ENCODE results near the gene NISCH.

DNA sequence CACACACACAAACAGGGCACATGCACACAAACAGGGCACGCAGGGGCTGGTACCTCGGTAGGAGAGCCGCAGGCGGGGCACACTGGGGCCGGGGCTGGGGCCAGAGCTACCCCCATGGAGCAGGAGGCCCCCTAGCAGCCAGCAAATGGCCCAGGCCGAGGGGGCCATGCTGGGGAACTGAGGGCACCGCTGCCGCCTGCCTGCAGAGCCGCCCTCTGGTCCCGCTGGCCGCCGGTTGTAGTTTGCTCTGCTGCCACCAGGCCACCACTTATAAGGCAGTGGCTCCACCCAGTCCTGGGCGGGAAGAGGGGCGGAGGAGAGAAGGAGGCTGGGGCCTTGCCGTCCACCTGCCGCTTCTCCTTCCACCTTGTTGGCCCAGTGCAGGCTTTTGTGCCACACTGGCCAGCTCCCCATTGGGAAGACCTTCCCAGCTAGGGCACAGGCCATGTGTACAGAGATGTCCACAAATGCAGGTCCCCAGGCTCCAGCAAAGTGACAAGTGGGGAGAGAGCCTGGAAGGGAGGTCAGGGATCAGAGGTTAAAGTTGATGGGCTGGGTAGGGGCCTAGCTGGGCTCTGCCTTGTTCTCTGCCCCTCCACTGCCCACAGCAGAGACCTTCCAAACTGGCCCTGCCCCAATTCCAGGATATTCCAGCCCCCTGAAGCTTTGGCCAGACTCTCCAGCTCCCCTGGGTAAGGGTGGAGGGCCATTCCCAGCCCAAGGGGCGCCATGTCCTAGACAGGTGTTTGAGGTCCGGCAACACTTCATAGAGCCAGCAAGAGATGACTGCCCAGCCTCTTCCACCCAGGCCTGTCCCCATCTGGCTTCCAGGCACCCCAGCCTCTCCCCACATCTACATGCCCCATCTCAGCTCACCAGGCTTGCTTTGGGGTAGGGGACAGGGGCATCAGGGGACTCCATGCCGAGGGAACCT is 10.3 kb upstream of the NISCH start, which contains the start of gene SEMA3G:
- TF ChIP-seq, protein P1, sequence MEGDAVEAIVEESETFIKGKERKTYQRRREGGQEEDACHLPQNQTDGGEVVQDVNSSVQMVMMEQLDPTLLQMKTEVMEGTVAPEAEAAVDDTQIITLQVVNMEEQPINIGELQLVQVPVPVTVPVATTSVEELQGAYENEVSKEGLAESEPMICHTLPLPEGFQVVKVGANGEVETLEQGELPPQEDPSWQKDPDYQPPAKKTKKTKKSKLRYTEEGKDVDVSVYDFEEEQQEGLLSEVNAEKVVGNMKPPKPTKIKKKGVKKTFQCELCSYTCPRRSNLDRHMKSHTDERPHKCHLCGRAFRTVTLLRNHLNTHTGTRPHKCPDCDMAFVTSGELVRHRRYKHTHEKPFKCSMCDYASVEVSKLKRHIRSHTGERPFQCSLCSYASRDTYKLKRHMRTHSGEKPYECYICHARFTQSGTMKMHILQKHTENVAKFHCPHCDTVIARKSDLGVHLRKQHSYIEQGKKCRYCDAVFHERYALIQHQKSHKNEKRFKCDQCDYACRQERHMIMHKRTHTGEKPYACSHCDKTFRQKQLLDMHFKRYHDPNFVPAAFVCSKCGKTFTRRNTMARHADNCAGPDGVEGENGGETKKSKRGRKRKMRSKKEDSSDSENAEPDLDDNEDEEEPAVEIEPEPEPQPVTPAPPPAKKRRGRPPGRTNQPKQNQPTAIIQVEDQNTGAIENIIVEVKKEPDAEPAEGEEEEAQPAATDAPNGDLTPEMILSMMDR (IDR thresholded peaks at IDR 0.05; ENCODE audit: insufficient read depth, low read length) = no peak
- TF ChIP-seq POLR2AphosphoS5 (IDR thresholded peaks at IDR 0.05; ENCODE audit: low read depth) (peak; percentile 72; the same call in 1 of the 2 replicates), GABPA (IDR thresholded peaks at IDR 0.05; ENCODE audit: low read depth) (no peak)

Data from HL-60 (cell line).